GM18499 (cell line): ENCODE results near the gene IL2RA.
"Not testable (repeated sequence)": the region's sequence is repeated elsewhere in the genome, so short reads cannot be mapped to it uniquely, and the experiment has no call there.

Experiments used
- ATAC-seq: cut with Tn5 transposase; IDR thresholded peaks from one replicate; pipeline ENCODE4 v1.9.1; 2021; ENCODE audit warnings: moderate number of reproducible peaks; ENCODE audit not compliant: insufficient read depth, unreplicated experiment

The IL2RA gene

GRCh38 chr10:6019010-6019782 is 43.0 kb downstream of the IL2RA start:
- ATAC-seq, result no peak

GRCh38 chr10:6018422-6018821 is 43.7 kb downstream of the IL2RA start:
- ATAC-seq, result no peak

- ATAC-seq, result no peak
Measured at GRCh38 chr10:6017781-6018354, 44.3 kb downstream of the IL2RA start.

GRCh38 chr10:6014241-6014761 is 47.9 kb downstream of the IL2RA start:
- no peak for ATAC-seq

- ATAC-seq, result no peak
Measured at GRCh38 chr10:6013413-6014192, 48.6 kb downstream of the IL2RA start.

- no peak for ATAC-seq
Measured at GRCh38 chr10:6012121-6012905, 49.9 kb downstream of the IL2RA start.

- ATAC-seq, result no peak
Measured at GRCh38 chr10:6011558-6011957, 50.6 kb downstream of the IL2RA start.

GRCh38 chr10:6010569-6010968 is 51.6 kb downstream of the IL2RA start:
- no peak for ATAC-seq

- no peak for ATAC-seq
Measured at GRCh38 chr10:6009961-6010360, 52.2 kb downstream of the IL2RA start.

- ATAC-seq, result no peak
Measured at GRCh38 chr10:6009150-6009549, 53.0 kb downstream of the IL2RA start.

GRCh38 chr10:6008497-6009142 is 53.5 kb downstream of the IL2RA start:
- no peak for ATAC-seq

GRCh38 chr10:6006991-6007390 is 55.2 kb downstream of the IL2RA start:
- no peak for ATAC-seq

- ATAC-seq, result no peak
Measured at GRCh38 chr10:6006546-6006945, 55.6 kb downstream of the IL2RA start.

GRCh38 chr10:6005856-6006395 is 56.2 kb downstream of the IL2RA start:
- ATAC-seq, result no peak

GRCh38 chr10:6005161-6005804 is 56.9 kb downstream of the IL2RA start:
- ATAC-seq, result not testable (repeated sequence)

- no peak for ATAC-seq
Measured at GRCh38 chr10:6002809-6003510, 59.2 kb downstream of the IL2RA start.

GRCh38 chr10:5999440-6000165 is 62.6 kb downstream of the IL2RA start:
- no peak for ATAC-seq

GRCh38 chr10:5996696-5997095 is 65.5 kb downstream of the IL2RA start:
- ATAC-seq, result no peak
